ENCODE results near the gene CLASRP.

Gene CLASRP

DNA sequence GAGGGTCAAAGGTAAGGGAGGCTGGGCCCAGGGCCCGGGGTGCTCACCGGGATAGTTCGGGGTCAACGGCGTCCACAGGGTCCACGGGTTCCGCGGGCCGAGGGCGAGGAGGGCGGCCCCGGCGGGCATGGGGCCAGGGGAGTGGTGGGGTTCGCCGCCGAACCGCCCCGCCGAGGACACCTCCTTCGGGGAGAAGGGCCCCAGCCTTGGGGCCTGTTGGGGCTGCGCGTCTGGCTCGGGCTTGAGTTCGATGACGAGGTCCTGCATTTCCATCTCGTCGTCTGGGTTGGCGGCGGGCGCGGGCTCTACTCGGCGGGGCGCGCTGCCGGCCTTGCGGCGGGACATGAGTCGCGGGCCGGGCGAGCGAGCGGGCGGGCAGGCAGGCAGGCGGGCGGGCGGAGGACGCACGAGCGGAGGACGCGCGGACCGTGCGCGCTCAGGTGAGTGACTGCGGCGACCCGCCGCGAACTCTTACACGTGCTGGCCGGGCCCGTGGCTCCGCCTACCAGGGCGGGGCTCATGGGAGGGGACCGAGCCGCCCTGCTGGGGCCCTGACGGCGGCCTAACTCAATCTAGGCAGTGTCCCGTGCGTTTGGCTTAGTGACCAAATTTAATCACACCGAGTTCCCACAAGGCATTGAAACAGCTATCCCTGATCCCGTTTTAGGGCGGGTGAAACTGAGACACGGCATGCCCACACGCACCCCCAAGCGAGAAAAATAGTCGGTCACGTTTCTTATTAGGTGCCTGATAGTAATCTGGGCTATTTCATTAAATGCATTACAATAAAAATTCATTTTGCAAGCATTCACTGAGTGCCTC lies 37.4 kb downstream of the CLASRP start, which contains the start of gene ZNF296:
Gene ZNF296, minus strand, starts transcription at position 450 of the 822 bp plus-strand sequence. Its CDS starts 105 bp downstream, at position 345.
- DNase-seq (ENCODE audit: low read depth in 1 of 2, low spot score in 1 of 2): peak; percentile 82 to 85
- TF ChIP-seq SPI1 (IDR thresholded peaks at IDR 0.05; ENCODE audit: borderline replicate concordance, low read depth) (no peak), POLR2AphosphoS5 (IDR thresholded peaks at IDR 0.05; ENCODE audit: low read depth) (no peak), CTCF (IDR thresholded peaks at IDR 0.05; ENCODE audit: insufficient read depth, low read length) (no peak), GABPA (IDR thresholded peaks at IDR 0.05; ENCODE audit: low read depth) (no peak)
- TF ChIP-seq, protein P1, sequence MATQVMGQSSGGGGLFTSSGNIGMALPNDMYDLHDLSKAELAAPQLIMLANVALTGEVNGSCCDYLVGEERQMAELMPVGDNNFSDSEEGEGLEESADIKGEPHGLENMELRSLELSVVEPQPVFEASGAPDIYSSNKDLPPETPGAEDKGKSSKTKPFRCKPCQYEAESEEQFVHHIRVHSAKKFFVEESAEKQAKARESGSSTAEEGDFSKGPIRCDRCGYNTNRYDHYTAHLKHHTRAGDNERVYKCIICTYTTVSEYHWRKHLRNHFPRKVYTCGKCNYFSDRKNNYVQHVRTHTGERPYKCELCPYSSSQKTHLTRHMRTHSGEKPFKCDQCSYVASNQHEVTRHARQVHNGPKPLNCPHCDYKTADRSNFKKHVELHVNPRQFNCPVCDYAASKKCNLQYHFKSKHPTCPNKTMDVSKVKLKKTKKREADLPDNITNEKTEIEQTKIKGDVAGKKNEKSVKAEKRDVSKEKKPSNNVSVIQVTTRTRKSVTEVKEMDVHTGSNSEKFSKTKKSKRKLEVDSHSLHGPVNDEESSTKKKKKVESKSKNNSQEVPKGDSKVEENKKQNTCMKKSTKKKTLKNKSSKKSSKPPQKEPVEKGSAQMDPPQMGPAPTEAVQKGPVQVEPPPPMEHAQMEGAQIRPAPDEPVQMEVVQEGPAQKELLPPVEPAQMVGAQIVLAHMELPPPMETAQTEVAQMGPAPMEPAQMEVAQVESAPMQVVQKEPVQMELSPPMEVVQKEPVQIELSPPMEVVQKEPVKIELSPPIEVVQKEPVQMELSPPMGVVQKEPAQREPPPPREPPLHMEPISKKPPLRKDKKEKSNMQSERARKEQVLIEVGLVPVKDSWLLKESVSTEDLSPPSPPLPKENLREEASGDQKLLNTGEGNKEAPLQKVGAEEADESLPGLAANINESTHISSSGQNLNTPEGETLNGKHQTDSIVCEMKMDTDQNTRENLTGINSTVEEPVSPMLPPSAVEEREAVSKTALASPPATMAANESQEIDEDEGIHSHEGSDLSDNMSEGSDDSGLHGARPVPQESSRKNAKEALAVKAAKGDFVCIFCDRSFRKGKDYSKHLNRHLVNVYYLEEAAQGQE (IDR thresholded peaks at IDR 0.05; ENCODE audit: insufficient replicate concordance, low read depth): no peak
- Histone ChIP-seq H3K27me3 (ENCODE audit: insufficient read depth, poor library complexity, severe bottlenecking) (no peaks in the 10 kb centered on the region), H3K27ac (replicated peaks) (peak within 1 kb of the TSS; percentile 88), H3K4me3 (replicated peaks; ENCODE audit: insufficient read depth, low read length) (peak within 1 kb of the TSS; percentile 76)

DNA sequence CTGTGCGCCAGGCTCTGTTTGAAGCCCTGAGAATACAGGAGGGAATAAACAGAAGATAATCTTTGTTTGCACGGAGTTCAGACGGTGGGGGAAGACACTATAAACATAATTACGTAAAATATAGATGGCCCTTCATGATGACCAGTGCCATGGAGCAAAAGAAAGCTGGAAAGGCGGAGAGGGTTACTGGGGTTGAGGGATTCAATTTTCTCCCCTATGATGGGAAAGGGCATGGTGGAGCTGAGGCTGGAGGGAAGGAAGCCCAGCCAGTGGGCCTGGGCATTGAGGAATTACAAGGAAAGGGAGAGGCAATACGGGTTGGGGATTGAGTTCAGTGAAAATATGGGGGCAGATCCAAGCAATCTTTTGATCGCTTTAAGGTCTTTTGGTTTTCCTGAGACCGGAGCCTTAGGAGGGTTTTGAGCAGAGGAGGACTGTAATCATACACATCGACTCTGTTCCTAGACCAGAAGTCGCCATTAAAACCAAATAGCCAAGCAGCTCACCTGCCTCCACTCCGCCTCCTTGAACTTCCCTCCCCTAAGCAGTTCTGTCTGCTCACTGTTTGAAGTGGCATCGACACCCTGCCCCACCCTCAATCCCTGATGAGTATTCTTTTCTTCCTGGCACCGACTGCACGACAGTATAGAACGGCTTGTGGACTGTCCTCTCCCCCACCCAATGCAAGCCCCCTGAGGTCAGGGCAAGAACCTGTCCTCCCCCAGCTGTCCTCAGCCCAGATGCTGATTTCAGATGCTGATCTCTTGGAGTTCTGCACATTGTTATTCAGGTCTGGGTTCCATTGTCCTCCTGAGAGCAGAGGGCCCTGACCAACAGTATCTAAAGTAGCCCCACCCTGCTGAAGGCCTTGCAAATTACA lies 38.2 kb downstream of the CLASRP start:
- no peak for DNase-seq (ENCODE audit: low read depth in 1 of 2, low spot score in 1 of 2)
- TF ChIP-seq GABPA (IDR thresholded peaks at IDR 0.05; ENCODE audit: low read depth): no peak
- TF ChIP-seq, protein P1 (IDR thresholded peaks at IDR 0.05; ENCODE audit: insufficient replicate concordance, low read depth): no peak
- no peak for TF ChIP-seq CTCF (IDR thresholded peaks at IDR 0.05; ENCODE audit: insufficient read depth, low read length)
- TF ChIP-seq POLR2AphosphoS5 (IDR thresholded peaks at IDR 0.05; ENCODE audit: low read depth): no peak
- no peak for TF ChIP-seq SPI1 (IDR thresholded peaks at IDR 0.05; ENCODE audit: borderline replicate concordance, low read depth)
- Histone ChIP-seq H3K27ac (replicated peaks) (peak overlapping the region; percentile 37), H3K4me3 (replicated peaks; ENCODE audit: insufficient read depth, low read length) (peak overlapping the region; percentile 76), H3K27me3 (ENCODE audit: insufficient read depth, poor library complexity, severe bottlenecking) (no peaks in the 10 kb centered on the region)

DNA sequence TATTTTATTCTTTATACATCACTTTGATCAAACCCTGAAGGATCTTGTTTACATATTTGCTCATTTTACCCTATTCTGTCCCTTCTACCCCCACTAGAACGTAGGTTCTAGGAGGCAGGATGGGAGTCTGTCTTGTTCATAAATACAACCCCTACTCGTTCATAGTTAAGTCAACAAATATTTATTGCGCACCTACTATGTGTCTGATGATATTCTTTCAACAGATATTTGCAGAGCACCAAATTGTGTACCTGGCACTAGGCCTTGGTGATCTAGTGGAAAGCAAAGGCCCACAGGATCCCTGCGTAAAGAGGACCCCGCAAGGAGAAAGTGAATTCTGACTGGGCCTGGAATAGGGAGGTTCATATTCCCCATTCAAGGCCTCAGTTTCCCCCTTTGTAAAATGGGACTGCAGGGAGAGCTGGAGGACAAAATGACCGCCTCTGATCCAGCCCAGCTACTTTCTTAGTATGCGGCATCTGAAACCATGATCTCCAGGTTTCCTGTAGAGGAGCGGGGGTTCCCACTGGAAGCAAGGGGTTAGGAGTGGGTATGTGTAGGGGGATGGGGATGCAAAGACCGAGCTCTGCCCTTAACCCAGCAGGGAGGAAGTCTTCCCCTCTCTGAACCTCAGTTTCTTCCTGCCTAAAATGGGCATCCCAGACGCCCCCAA lies 39.7 kb downstream of the CLASRP start:
- Histone ChIP-seq H3K27me3 (ENCODE audit: insufficient read depth, poor library complexity, severe bottlenecking) (no peaks in the 10 kb centered on the region), H3K4me3 (replicated peaks; ENCODE audit: insufficient read depth, low read length) (peak overlapping the region; percentile 97), H3K27ac (replicated peaks) (peak overlapping the region; percentile 90)
- TF ChIP-seq POLR2AphosphoS5 (IDR thresholded peaks at IDR 0.05; ENCODE audit: low read depth) (no peak), CTCF (IDR thresholded peaks at IDR 0.05; ENCODE audit: insufficient read depth, low read length) (no peak), SPI1 (IDR thresholded peaks at IDR 0.05; ENCODE audit: borderline replicate concordance, low read depth) (peak; percentile 44; the same call in 1 of the 2 replicates), GABPA (IDR thresholded peaks at IDR 0.05; ENCODE audit: low read depth) (no peak)
- TF ChIP-seq, protein P1 (IDR thresholded peaks at IDR 0.05; ENCODE audit: insufficient replicate concordance, low read depth): no peak
- DNase-seq (ENCODE audit: low read depth in 1 of 2, low spot score in 1 of 2): no peak

All from HL-60 (cell line).